C4-2B (cell line): ENCODE measurements around the gene PPP1R18.

Source experiments
- H3K27ac ChIP-seq: fragments of 450-650 bp; 2 replicates; pipeline ENCODE4 v1.5.1; 2017
- ZFX ChIP-seq: fragments of 450-650 bp; IDR thresholded peaks from 2 replicates; pipeline ENCODE4 v1.6.1; 2017
- TF ChIP-seq, protein P1 (sequence below): fragments of 450-650 bp; conservative IDR thresholded peaks from 2 replicates; pipeline ENCODE4 v1.5.1; 2017; ENCODE audit warnings: mild to moderate bottlenecking

Gene PPP1R18

DNA sequence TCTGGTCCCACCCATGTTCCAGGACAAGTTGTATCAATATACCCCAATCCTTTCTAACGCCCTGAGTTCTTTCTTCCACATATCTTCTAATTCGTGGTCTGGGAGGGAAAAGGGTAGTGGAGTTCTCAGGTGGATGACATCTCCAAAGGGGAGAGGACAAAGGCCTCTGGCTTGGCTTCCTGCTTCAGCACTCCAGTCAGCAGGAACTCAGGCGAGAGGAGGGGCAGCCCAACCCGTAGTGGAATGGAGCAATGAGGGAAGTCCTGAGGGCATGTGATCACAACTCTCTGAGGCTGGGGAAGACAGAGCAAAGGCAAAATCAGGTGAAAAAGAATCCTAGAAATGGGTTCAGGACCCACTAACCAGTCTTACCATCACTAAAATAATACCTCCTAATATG lies 13.9 kb upstream of the PPP1R18 start:
- TF ChIP-seq ZFX, result no peak
- TF ChIP-seq, protein P1, sequence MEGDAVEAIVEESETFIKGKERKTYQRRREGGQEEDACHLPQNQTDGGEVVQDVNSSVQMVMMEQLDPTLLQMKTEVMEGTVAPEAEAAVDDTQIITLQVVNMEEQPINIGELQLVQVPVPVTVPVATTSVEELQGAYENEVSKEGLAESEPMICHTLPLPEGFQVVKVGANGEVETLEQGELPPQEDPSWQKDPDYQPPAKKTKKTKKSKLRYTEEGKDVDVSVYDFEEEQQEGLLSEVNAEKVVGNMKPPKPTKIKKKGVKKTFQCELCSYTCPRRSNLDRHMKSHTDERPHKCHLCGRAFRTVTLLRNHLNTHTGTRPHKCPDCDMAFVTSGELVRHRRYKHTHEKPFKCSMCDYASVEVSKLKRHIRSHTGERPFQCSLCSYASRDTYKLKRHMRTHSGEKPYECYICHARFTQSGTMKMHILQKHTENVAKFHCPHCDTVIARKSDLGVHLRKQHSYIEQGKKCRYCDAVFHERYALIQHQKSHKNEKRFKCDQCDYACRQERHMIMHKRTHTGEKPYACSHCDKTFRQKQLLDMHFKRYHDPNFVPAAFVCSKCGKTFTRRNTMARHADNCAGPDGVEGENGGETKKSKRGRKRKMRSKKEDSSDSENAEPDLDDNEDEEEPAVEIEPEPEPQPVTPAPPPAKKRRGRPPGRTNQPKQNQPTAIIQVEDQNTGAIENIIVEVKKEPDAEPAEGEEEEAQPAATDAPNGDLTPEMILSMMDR, result no peak
- H3K27ac ChIP-seq, result no peak overlapping the region

DNA sequence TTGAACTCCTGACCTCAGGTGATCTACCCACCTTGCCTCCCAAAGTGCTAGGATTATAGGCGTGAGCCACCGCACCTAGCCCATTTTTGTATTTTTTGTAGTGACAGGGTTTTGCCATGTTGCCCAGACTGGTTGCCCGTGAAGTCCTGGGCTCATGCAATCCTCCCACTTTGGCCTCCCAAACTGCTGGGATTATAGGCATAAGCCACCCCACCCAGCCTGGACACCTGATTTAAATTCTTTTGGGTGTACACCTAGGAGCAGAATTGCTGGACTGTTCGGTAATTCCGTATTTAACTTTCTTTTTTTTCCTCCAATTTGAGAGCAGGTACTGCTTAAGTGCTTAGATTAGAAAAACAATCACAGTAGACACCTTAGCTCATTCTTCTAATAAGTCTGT lies 10.0 kb upstream of the PPP1R18 start:
- no peak overlapping the region for H3K27ac ChIP-seq
- no peak for TF ChIP-seq ZFX
- TF ChIP-seq, protein P1, result no peak

DNA sequence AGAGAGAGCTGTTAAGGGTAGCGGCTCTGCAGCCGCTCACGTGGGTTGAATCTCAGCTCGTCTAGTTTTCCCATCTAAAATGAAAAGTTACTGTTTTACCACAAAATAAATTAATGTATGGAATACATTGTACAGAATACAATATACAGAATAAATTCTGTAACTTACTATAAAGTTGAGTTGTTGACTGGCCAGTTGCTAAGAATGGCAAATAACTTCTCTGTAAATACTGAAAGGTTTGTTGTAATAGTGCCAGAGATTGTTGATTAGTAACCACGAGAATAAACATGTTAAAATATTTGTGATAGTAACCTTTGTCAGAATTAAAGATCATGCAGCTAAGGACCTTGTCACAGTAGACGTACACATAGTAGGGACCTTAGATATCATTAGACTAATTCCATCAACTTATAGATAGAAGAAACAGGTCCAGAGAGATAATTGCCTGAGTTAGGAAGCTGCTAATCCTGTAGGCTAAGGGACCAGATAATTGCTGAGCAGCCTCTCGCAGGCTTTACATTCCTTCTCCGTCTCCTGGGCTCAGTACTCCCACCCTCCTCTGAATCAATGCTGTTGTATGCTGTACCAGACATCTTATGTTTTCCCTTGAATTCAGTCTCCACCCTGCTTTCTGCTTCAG lies 4.9 kb upstream of the PPP1R18 start:
- TF ChIP-seq ZFX, result no peak
- TF ChIP-seq, protein P1, result no peak
- H3K27ac ChIP-seq, result peak overlapping the region; percentile 63

DNA sequence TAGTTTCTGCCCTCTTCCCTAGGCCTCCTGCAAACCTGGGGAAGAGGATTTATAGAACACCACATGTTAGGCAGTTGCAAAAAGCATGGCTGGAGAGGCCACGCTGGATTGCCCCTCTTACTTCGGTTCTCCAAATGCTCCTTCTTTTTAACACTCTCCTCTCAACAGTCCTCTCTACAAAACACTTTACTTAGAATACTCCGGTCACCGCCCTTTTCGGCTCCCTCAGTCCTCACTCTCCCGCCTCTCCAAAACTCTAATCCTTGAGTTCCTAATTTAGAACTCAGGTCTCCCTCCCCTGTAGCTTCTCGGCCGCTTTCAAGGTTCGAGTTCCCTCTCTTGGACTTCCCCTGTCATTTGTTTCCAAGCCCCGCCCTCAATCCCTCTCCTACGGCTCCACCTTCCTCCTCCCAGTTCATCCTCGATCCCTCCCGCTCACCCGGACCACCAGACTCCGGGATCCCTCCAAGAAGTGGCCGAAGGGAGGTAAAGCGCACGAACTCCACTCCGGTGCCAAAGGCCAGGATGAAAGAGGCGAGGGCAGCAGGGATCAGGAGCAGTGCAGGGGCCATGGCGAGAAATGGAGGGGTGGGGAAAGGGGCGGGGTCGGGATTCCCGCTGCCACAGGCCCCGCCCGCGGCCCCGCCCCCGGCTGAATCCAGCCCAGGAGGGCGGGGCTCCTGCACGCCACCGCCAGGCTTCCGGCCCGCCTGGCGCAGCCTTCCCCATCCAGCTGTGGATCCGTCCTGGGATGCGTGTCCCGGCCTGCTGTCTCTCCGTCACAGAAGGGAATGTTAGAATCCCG lies 4.2 kb upstream of the PPP1R18 start, which contains the start of gene NRM:
TSS of gene NRM (minus strand) at position 582 of the 805 bp plus-strand sequence. CDS start at position 572, 10 bp downstream.
- TF ChIP-seq, protein P1, result no peak
- TF ChIP-seq ZFX, result no peak
- H3K27ac ChIP-seq, result peak within 1 kb of the TSS; percentile 63

- H3K27ac ChIP-seq, result peak overlapping the region; percentile 63
Measured at GRCh38 chr6:30689985-30690384, 3.5 kb upstream of the PPP1R18 start.

DNA sequence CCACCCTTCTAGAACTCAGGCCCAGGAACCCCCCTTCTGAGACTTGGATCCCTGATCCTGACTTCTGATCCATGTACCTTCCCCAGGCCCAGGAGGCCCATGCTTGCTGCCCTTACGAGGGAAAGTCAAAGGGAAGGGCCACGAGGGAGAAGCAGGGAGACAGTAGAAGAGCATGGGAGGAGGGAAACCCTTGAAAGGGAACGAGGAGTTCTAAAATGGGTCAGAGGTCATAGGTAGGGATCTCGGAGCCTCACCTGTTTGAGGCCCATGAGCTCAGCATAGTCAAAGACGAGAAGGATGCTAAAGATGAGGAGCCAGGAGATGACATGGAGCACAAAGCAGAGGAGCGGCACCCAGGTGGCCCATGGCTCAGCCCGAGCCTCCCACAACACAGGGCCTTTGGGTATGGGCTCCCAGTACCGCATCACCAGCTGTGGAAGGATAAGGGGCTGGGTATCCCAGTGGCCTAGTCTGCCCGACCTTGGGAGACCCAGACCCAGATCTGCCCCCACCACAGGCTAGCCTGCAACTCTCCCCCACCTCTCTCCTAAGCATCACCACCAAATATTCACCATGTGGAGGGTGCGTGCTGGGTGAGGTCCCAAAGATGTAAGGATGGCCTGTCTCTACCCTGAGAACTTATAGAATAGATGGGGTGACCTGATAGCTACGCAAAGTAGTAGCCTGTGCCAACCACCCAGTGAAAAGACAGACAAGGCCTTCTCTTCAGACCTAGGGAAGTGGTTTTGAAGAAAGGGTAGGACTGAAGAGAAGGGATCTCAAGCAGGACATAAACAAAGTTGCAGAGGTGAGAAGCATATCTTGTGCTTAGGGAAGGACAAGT lies 2.8 kb upstream of the PPP1R18 start:
- no peak overlapping the region for H3K27ac ChIP-seq
- no peak for TF ChIP-seq ZFX
- TF ChIP-seq, protein P1, result no peak

More at GRCh38 chr6:30689985-30690384, 3.5 kb upstream of the PPP1R18 start:
- no peak for TF ChIP-seq ZFX
- TF ChIP-seq, protein P1, result no peak

DNA sequence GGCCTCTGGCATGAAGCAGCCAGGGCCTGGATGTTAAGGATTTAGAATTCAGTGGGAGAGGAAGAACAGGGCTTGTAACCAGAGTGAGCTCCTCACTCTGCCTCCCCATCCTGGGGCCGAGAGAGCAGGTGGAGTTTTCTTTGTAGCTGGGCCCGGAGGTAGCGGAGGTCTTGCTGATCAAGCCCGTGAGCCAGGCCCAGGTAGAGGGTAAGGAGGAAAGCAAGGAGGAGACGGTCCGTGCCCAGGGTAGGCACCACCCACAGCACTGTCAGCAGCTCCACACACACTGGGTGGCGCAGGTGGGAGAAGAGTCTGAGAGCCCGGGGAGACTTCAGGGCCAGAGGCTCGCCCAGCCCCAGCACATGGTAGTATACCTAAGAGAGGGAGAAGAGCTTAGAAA lies 2.1 kb upstream of the PPP1R18 start:
- H3K27ac ChIP-seq, result no peak overlapping the region
- TF ChIP-seq ZFX, result no peak
- TF ChIP-seq, protein P1, result no peak
